Kidney (tissue), 14 donors: ENCODE results near the gene MYLK2. TPM values are rescaled to one million over a fixed set of nuclear protein-coding genes. Genes with fewer than 3 reads are reported as not detected.

Source experiments
- DNase-seq, 5 donors: peaks; one replicate each; pipeline ENCODE4 v3.0.0-alpha.2; 2013 to 2020
- FAIRE-seq: peaks from 2 replicates; lab custom pipeline; 2012; peaks lifted over from hg19 to GRCh38; lab: Jason Lieb, UNC
- H3K27ac ChIP-seq, 2 donors: one replicate each; pipeline ENCODE4 v1.7.0; 2013; ENCODE audit warnings: low read depth in 2 of 2, low read length in 2 of 2, inconsistent platforms in 1 of 2
- H3K27me3 ChIP-seq: one replicate; pipeline ENCODE4 v1.7.1; 2013; ENCODE audit warnings: low read length, inconsistent platforms; ENCODE audit not compliant: control insufficient read depth, insufficient read depth
- H3K36me3 ChIP-seq, 3 donors: one replicate each; pipeline versions ENCODE4 v1.7.0 to v1.7.1; 2013; ENCODE audit warnings: low read length in 3 of 3, control low read depth in 1 of 3, inconsistent platforms in 1 of 3; ENCODE audit not compliant: insufficient read depth in 3 of 3, control insufficient read depth in 2 of 3
- H3K4me1 ChIP-seq, 3 donors: one replicate each; pipeline versions ENCODE4 v1.7.0 to v1.7.1; 2013; ENCODE audit warnings: low read length in 3 of 3, inconsistent platforms in 1 of 3, low read depth in 1 of 3; ENCODE audit not compliant: control insufficient read depth in 2 of 3, insufficient read depth in 2 of 3
- H3K4me3 ChIP-seq, 3 donors: one replicate each; pipeline versions ENCODE4 v1.7.0 to v1.8.1; 2013; ENCODE audit warnings: low read length in 3 of 3, control low read depth in 1 of 3, inconsistent platforms in 1 of 3
- H3K9ac ChIP-seq, 3 donors: one replicate each; pipeline versions ENCODE4 v1.7.0 to v1.7.1; 2013; ENCODE audit warnings: low read length in 3 of 3, control low read depth in 1 of 3, inconsistent platforms in 1 of 3
- H3K9me3 ChIP-seq, 3 donors: one replicate each; pipeline versions ENCODE4 v1.7.0 to v1.7.1; 2013; ENCODE audit warnings: low read length in 3 of 3, control low read depth in 1 of 3, inconsistent platforms in 1 of 3; ENCODE audit not compliant: control insufficient read depth in 2 of 3, insufficient read depth in 1 of 3
- intact Hi-C: fragments of 100-400 bp; cut with DNase I; formaldehyde crosslinking; loops from one replicate; pipeline ENCODE4 v1.11.1; 2022
- polyA plus RNA-seq: library from polyadenylated mRNA; stranded (reverse); fragments of 350-450 nt; fragmentation: Illumina TruSeq; extraction: RNeasy Lipid Tissue Mini Kit (QIAGEN cat#74804); gene quantifications from one replicate; pipeline ENCODE4 v1.2.3, GENCODE V29; 2014; ENCODE audit warnings: low read depth, low replicate concordance; ENCODE audit not compliant: insufficient read depth
- total RNA-seq: library from RNA; stranded (reverse); fragmentation: NEBNext Ultra II Directional; extraction: Animal tissue kit (Norgen Biotek cat#: 25700); gene quantifications from one replicate; pipeline ENCODE4 v1.2.1, GENCODE V29; 2021
- TF ChIP-seq, protein P1 (sequence below): IDR thresholded peaks from 3 replicates; pipeline ENCODE4 v1.5.1; 2012; ENCODE audit warnings: mild to moderate bottlenecking, moderate library complexity, borderline replicate concordance; ENCODE audit not compliant: insufficient read depth; ENCODE audit errors: extremely low read depth
- donor health status: control.
- donor health status: control.
- donor health status: control.
- donor health status: control.
- donor health status: control.
- donor health status: DM: yes; HTN: yes; CAD: no.
- donor health status: Normal renal cell carcinoma (clear cell type).

The MYLK2 gene
- total and polyA plus RNA-seq, 2 donors from 2014 or later = not detected

DNA sequence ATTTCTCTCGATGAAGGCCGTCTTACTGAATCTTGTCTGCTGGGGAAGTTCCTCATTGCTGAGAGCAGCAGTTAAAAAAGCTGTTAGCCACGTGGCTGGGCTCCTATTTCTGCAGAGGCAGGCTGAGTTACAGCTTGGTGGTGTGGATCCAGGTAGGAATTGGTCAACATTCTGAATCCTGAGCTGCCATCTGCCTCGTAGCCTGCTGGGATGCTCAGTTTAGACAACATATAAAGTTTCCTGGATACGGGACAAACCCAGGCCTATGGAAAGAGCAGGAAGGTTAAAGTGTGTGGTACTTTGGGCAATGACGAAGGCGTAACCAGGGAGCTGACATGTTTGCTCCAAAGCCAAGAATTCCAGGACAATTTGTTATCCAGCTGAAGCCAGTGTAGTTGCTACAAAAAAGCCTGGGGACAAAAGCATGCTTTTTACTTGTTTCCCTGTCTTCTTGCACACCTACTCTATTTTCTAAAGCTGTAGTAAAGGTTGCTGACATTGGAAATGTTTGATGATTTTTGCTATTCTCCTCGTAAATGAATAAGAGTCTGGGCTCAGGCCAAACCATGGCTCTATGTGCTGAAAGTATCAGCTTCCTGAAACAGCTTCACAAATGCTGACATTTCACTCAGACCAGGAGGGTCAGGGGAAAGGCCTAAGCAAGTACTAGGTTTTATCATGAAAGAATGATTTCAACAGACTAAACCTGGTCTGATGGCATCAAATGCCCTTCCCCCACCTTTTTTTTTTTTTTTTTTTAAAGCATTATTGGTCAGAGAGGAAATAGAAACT lies 12.4 kb upstream of the MYLK2 start:
- Histone ChIP-seq H3K4me3 (no peak overlapping the region), H3K27ac (no peak overlapping the region), H3K9ac (no peak overlapping the region), H3K36me3 (peaks cover 0 to 2% (median 0%) of the 10 kb centered on the region in 3 donors), H3K9me3 (no peaks in the 10 kb centered on the region), H3K4me1 (peaks cover 0 to under 1% (median 0%) of the 10 kb centered on the region in 3 donors), H3K27me3 (no peaks in the 10 kb centered on the region)
- intact Hi-C loops = no loop called here
- TF ChIP-seq, protein P1, sequence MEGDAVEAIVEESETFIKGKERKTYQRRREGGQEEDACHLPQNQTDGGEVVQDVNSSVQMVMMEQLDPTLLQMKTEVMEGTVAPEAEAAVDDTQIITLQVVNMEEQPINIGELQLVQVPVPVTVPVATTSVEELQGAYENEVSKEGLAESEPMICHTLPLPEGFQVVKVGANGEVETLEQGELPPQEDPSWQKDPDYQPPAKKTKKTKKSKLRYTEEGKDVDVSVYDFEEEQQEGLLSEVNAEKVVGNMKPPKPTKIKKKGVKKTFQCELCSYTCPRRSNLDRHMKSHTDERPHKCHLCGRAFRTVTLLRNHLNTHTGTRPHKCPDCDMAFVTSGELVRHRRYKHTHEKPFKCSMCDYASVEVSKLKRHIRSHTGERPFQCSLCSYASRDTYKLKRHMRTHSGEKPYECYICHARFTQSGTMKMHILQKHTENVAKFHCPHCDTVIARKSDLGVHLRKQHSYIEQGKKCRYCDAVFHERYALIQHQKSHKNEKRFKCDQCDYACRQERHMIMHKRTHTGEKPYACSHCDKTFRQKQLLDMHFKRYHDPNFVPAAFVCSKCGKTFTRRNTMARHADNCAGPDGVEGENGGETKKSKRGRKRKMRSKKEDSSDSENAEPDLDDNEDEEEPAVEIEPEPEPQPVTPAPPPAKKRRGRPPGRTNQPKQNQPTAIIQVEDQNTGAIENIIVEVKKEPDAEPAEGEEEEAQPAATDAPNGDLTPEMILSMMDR = no peak
- FAIRE-seq (no peak), DNase-seq (peak in 2 of 5 donors; percentile 9 to 30)

DNA sequence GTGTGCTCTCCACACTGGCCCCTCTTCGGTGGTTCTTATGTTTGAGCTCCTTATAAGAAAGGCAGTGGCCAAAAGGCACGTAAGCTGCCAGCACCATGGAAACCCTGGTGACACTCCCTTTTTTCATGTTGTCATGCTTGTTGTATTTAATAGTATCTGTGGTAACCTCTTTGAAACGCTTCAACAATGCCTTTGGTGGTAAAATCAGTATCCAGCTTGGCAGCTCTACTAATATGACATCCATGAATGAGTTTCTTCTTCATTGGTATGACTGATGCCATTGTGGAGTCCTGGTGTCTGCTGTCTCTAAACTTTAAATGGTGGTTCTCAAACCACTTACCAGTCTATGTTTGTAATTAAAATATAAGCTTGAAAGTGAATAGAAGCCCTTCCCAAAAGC lies 10.7 kb upstream of the MYLK2 start:
- Histone ChIP-seq H3K9me3 (no peaks in the 10 kb centered on the region), H3K4me1 (peaks cover 0 to 9% (median 0%) of the 10 kb centered on the region in 3 donors), H3K4me3 (no peak overlapping the region), H3K27me3 (no peaks in the 10 kb centered on the region), H3K9ac (no peak overlapping the region), H3K27ac (no peak overlapping the region), H3K36me3 (no peaks in the 10 kb centered on the region)
- TF ChIP-seq, protein P1 = no peak
- no peak for FAIRE-seq
- DNase-seq = no peak
- intact Hi-C loops = no loop called here

DNA sequence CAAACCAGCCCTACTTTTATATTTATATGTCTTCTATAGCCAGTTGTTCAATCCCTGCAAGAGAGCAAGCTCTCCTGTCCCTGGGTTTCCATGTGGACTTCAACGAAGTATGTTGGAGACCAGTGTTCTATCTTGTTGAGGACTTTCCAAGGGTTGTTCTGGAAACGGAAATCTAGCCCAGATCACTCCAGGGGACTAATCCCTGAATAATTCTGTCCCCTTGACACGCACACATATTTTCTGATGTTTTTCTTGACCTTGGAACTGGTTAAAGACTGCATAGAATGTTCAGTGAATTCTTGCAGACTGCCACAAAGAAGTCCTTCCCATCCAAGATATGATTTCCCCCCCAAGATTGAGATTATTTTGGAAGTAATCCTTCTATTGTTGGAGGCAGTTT lies 9.5 kb upstream of the MYLK2 start:
- Histone ChIP-seq H3K27me3 (no peaks in the 10 kb centered on the region), H3K4me1 (peaks cover 0 to 9% (median 0%) of the 10 kb centered on the region in 3 donors), H3K4me3 (no peak overlapping the region), H3K27ac (no peak overlapping the region), H3K9ac (no peak overlapping the region), H3K36me3 (no peaks in the 10 kb centered on the region), H3K9me3 (no peaks in the 10 kb centered on the region)
- DNase-seq = no peak
- intact Hi-C loops = no loop called here
- TF ChIP-seq, protein P1 = no peak
- no peak for FAIRE-seq

DNA sequence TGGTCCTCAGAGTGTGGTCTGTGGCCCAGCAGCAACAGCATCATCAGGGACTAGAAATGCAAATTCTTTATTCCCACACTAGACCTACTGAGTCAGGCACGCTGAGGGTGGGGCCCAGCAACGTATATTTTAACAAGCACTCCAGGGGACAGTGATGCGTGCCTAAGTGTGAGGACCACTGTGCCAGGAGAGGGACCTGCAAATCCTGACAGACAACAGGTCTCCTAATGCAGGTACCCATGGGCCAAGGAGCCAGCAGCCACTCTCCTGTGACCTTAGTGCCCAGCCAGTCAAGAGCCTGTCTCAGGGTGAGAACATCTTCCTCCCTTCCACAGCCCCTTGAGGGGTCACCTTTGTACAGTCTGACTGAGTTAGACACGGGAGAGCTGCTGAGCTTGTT lies 8.0 kb upstream of the MYLK2 start:
- DNase-seq = no peak
- H3K36me3 ChIP-seq = no peaks in the 10 kb centered on the region
- H3K9ac ChIP-seq = no peak overlapping the region
- H3K4me3 ChIP-seq = no peak overlapping the region
- H3K4me1 ChIP-seq = peaks cover 0 to 9% (median 0%) of the 10 kb centered on the region in 3 donors
- no peak for FAIRE-seq
- H3K27ac ChIP-seq = no peak overlapping the region
- TF ChIP-seq, protein P1 = no peak
- H3K27me3 ChIP-seq = no peaks in the 10 kb centered on the region
- H3K9me3 ChIP-seq = no peaks in the 10 kb centered on the region
- intact Hi-C loops = no loop called here
